Upper lobe of left lung (tissue), 4 donors: ENCODE data around the gene LINC00305.

Experiments
- CTCF ChIP-seq, 6 experiments: fragments of 450-650 bp in 4 of 6; fragments of 200-600 bp in 2 of 6; sonication (generic) in 2 of 6; IDR thresholded peaks; one replicate each; pipeline ENCODE4 v1.5.1; 2016 to 2019; ENCODE audit warnings: antibody characterized with exemption in 6 of 6
- POLR2A ChIP-seq, 4 donors: fragments of 450-650 bp; IDR thresholded peaks; one replicate each; pipeline ENCODE4 v1.5.1; 2016 to 2017; ENCODE audit warnings: antibody characterized with exemption in 4 of 4, mild to moderate bottlenecking in 2 of 4
- POLR2AphosphoS5 ChIP-seq, 2 donors: sonication (generic); formaldehyde crosslinking; IDR thresholded peaks; one replicate each; pipeline ENCODE4 v1.5.1; 2017; ENCODE audit warnings: antibody characterized with exemption in 2 of 2

GRCh38 chr18:64179556-64180080 lies 30.7 kb upstream of the LINC00305 start:
- TF ChIP-seq CTCF (IDR thresholded peaks at IDR 0.05) (no peak), POLR2A (IDR thresholded peaks at IDR 0.05) (no peak), POLR2AphosphoS5 (IDR thresholded peaks at IDR 0.05) (no peak)
